Fibroblast of lung (primary cell): ENCODE data around the gene WWC2. TPM values are rescaled to one million over a fixed set of nuclear protein-coding genes. Genes with fewer than 3 reads are reported as not detected.
"Not testable (repeated sequence)": the region's sequence is repeated elsewhere in the genome, so short reads cannot be mapped to it uniquely, and the experiment has no call there.

Source experiments
- DNase-seq, 2 donors: peaks; one replicate each; pipeline versions ENCODE4 v3.0.0 to v3.0.0-alpha.2; 2010; ENCODE audit warnings: low read depth in 2 of 2
- H2AFZ ChIP-seq: 2 replicates; pipeline ENCODE4 v1.5.1; 2012; ENCODE audit warnings: low read length, control low read depth, inconsistent platforms
- H3K27ac ChIP-seq: 2 replicates; pipeline ENCODE4 v1.5.1; 2011; ENCODE audit warnings: low read length, control low read depth; ENCODE audit not compliant: insufficient read depth
- H3K27me3 ChIP-seq: 2 replicates; pipeline ENCODE4 v1.5.1; 2011; ENCODE audit warnings: mild to moderate bottlenecking, low read length; ENCODE audit not compliant: control insufficient read depth, insufficient read depth
- H3K36me3 ChIP-seq: 2 replicates; pipeline ENCODE4 v1.5.1; 2011; ENCODE audit warnings: low read length; ENCODE audit not compliant: control insufficient read depth, insufficient read depth
- H3K4me1 ChIP-seq: 2 replicates; pipeline ENCODE4 v1.5.1; 2011; ENCODE audit warnings: low read length; ENCODE audit not compliant: control insufficient read depth, insufficient read depth; ENCODE audit errors: extremely low read depth
- H3K4me2 ChIP-seq: 2 replicates; pipeline ENCODE4 v1.5.1; 2011; ENCODE audit warnings: low read length, control low read depth; ENCODE audit not compliant: insufficient read depth; ENCODE audit errors: extremely low read depth
- H3K4me3 ChIP-seq, 4 experiments: fragments of 200-600 bp in 1 of 4; sonication (generic) in 1 of 4; replicated peaks in 1 of 4; 2 replicates each; pipeline ENCODE4 v1.5.1; 2011 to 2016; ENCODE audit warnings: low read length in 4 of 4, low read depth in 3 of 4, mild to moderate bottlenecking in 3 of 4, control low read depth in 2 of 4, inconsistent platforms in 1 of 4, mixed read lengths in 1 of 4; ENCODE audit not compliant: insufficient read depth in 1 of 4; ENCODE audit errors: control extremely low read depth in 1 of 4
- H3K79me2 ChIP-seq: 2 replicates; pipeline ENCODE4 v1.5.1; 2012; ENCODE audit warnings: mild to moderate bottlenecking, low read length, inconsistent platforms; ENCODE audit not compliant: control insufficient read depth, insufficient read depth
- H3K9ac ChIP-seq: 2 replicates; pipeline ENCODE4 v1.5.1; 2011; ENCODE audit warnings: mild to moderate bottlenecking, low read length, control low read depth; ENCODE audit not compliant: insufficient read depth
- H3K9me3 ChIP-seq: 2 replicates; pipeline ENCODE4 v1.5.1; 2012; ENCODE audit warnings: low read depth, low read length; ENCODE audit not compliant: control insufficient read depth, insufficient read depth
- H4K20me1 ChIP-seq: 2 replicates; pipeline ENCODE4 v1.5.1; 2011; ENCODE audit warnings: low read length; ENCODE audit not compliant: control insufficient read depth, insufficient read depth; ENCODE audit errors: extremely low read depth
- EZH2 ChIP-seq: IDR thresholded peaks from 2 replicates; pipeline ENCODE4 v1.5.1; 2012; ENCODE audit warnings: low read length, control low read depth, mild to moderate bottlenecking; ENCODE audit errors: missing control alignments
- polyA plus RNA-seq, 2 donors: library from polyadenylated mRNA; depleted of rRNA in 1 of 2; stranded (reverse) in 1 of 2; unstranded in 1 of 2; fragments of >200 nt; gene quantifications; 2 replicates each; pipeline ENCODE4 v1.2.1, GENCODE V29; 2011 to 2012; ENCODE audit warnings: missing spikeins in 1 of 2
- total RNA-seq: library from RNA; depleted of rRNA; stranded (reverse); fragments of >200 nt; gene quantifications from 2 replicates; pipeline ENCODE4 v1.2.1, GENCODE V29; 2014
- TF ChIP-seq, protein P1 (sequence below), 2 donors: IDR thresholded peaks in 1 of 2; conservative IDR thresholded peaks in 1 of 2; 1 replicate in 1 of 2; 2 replicates in 1 of 2; pipeline ENCODE4 v1.5.1; 2011 to 2012; ENCODE audit warnings: low read length in 2 of 2, control low read depth in 1 of 2, inconsistent platforms in 1 of 2, low read depth in 1 of 2, mild to moderate bottlenecking in 1 of 2

Gene WWC2
- total and polyA plus RNA-seq, 2 donors (not counting 1 experiment from before 2014, with no cell fraction given), result 31.6 to 34.0 TPM

DNA sequence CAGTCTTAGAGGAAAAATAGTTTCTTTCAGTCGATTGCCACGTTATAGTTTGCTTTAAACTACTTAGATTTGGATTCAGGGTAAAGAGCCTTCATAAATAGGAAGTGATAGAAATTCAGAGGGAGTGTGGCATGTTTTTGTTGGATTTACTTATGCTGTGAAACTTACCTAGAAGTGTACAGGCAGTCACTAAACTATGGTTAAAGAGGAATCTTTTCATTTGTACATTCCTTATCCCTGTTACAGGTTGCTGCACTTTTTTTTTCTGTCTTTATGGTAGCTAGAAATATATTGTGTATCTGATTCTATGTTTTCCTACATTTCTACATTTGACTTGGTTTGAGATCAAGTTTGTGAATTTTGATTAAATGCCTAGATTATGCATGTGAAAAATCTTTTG, 19.1 kb downstream of the WWC2 start:
- H3K4me3 ChIP-seq, result no peak overlapping the region

DNA sequence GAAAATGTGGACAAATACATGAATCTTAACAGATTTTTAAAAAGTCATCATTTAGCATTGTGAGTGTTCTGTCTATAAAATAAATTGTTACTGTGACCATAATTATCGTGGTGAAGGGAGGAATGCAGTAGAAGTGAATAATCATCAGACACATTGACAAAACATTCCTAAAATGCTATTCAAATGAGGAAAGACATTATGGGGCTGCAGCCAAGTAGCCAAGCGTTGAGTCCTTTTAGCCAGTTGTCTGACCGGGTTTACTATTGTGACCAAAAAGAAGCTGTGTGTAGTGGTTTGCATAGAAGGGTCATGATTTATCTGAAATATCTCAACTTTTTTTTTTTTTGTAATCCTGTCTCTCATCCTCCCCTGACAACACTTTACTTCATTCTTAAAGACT, 19.5 kb downstream of the WWC2 start:
- no peak overlapping the region for H3K9ac ChIP-seq
- H3K27ac ChIP-seq, result peak overlapping the region; percentile 30
- DNase-seq, result peak; percentile 68 to 98
- no peaks in the 10 kb centered on the region for H3K27me3 ChIP-seq
- peak overlapping the region; percentile 86 for H3K4me2 ChIP-seq
- H3K9me3 ChIP-seq, result no peaks in the 10 kb centered on the region
- TF ChIP-seq, protein P1, sequence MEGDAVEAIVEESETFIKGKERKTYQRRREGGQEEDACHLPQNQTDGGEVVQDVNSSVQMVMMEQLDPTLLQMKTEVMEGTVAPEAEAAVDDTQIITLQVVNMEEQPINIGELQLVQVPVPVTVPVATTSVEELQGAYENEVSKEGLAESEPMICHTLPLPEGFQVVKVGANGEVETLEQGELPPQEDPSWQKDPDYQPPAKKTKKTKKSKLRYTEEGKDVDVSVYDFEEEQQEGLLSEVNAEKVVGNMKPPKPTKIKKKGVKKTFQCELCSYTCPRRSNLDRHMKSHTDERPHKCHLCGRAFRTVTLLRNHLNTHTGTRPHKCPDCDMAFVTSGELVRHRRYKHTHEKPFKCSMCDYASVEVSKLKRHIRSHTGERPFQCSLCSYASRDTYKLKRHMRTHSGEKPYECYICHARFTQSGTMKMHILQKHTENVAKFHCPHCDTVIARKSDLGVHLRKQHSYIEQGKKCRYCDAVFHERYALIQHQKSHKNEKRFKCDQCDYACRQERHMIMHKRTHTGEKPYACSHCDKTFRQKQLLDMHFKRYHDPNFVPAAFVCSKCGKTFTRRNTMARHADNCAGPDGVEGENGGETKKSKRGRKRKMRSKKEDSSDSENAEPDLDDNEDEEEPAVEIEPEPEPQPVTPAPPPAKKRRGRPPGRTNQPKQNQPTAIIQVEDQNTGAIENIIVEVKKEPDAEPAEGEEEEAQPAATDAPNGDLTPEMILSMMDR (conservative IDR thresholded peaks at IDR 0.05 in 1 of 2, IDR thresholded peaks at IDR 0.05 in 1 of 2; ENCODE audit: low read depth in 1 of 2, low read length in 2 of 2), result no peak
- TF ChIP-seq EZH2, result no peak
- H3K4me3 ChIP-seq, result peak overlapping the region in 1 of 4 experiments; percentile 3
- no peaks in the 10 kb centered on the region for H3K36me3 ChIP-seq
- H3K79me2 ChIP-seq, result peaks cover 69% of the 10 kb centered on the region
- no peak overlapping the region for H2AFZ ChIP-seq
- peaks cover 8% of the 10 kb centered on the region for H3K4me1 ChIP-seq
- no peaks in the 10 kb centered on the region for H4K20me1 ChIP-seq

More for the DNA sequence above, 19.1 kb downstream of the WWC2 start:
- TF ChIP-seq, protein P1 (conservative IDR thresholded peaks at IDR 0.05 in 1 of 2, IDR thresholded peaks at IDR 0.05 in 1 of 2; ENCODE audit: low read depth in 1 of 2, low read length in 2 of 2), result no peak
- TF ChIP-seq EZH2, result no peak
- Histone ChIP-seq H3K27ac (peak overlapping the region; percentile 56), H3K36me3 (no peaks in the 10 kb centered on the region), H3K9ac (no peak overlapping the region), H3K27me3 (no peaks in the 10 kb centered on the region), H3K9me3 (no peaks in the 10 kb centered on the region), H4K20me1 (no peaks in the 10 kb centered on the region), H3K79me2 (peaks cover 70% of the 10 kb centered on the region), H2AFZ (no peak overlapping the region), H3K4me1 (peaks cover 8% of the 10 kb centered on the region), H3K4me2 (peak overlapping the region; percentile 86)
- DNase-seq, result peak in 1 of 2 donors; percentile 68

DNA sequence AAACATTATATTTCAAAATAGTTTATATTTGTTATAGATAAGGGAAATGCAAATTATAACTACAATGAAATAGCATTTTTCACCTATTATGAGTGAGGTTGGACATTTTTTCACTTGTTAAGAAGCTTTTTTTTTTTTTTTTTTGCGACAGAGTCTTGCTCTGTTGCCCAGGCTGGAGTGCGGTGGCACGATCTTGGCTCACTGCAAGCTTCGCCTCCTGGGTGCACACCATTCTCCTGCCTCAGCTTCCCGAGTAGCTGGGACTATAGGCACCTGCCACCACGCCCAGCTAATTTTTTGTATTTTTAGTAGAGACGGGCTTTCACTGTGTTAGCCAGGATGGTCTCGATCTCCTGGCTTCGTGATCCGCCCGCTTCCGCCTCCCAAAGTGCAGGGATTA, 22.6 kb downstream of the WWC2 start:
- not testable (repeated sequence) for H3K4me3 ChIP-seq, H3K36me3 ChIP-seq, H3K4me2 ChIP-seq, H3K27me3 ChIP-seq, H3K27ac ChIP-seq, H2AFZ ChIP-seq, DNase-seq, H3K4me1 ChIP-seq, H3K9ac ChIP-seq, H3K9me3 ChIP-seq, H4K20me1 ChIP-seq
- H3K79me2 ChIP-seq, result peaks cover 61% of the 10 kb centered on the region
